ENCODE measurements around the gene SND1. TPM values are rescaled to one million over a fixed set of nuclear protein-coding genes. Genes with fewer than 3 reads are reported as not detected.

SND1 gene
- total and polyA plus RNA-seq, 2 donors (not counting 3 experiments of a cell fraction or from before 2014, with no cell fraction given), result 116 to 249 TPM

- no peaks in the 10 kb centered on the region for H4K20me1 ChIP-seq (replicated peaks; ENCODE audit: control insufficient read depth, extremely low read depth, insufficient read depth, low read length)
- POLR2A ChIA-PET, result no interaction called here
- no peak for DNase-seq (ENCODE audit: low read depth, low spot score)
- H3K36me3 ChIP-seq (ENCODE audit: control insufficient read depth in 2 of 2, extremely low read depth in 1 of 2, insufficient read depth in 2 of 2, low read length in 2 of 2), result no peaks in the 10 kb centered on the region
- H3K4me3 ChIP-seq (replicated peaks in 1 of 3; ENCODE audit: insufficient read depth in 1 of 3, low read depth in 1 of 3, low read length in 3 of 3), result no peak overlapping the region
- no peak overlapping the region for H3K4me2 ChIP-seq (ENCODE audit: insufficient read depth, low read length)
- no peak for TF ChIP-seq POLR2AphosphoS5 (IDR thresholded peaks at IDR 0.05; ENCODE audit: insufficient read depth, low read depth, low read length)
- TF ChIP-seq POLR2A (IDR thresholded peaks at IDR 0.05; ENCODE audit: low read depth, low read length), result no peak
- TF ChIP-seq GATA2 (IDR thresholded peaks at IDR 0.05; ENCODE audit: insufficient read depth, insufficient read length, low read depth, low read length), result no peak
- TF ChIP-seq MYC (IDR thresholded peaks at IDR 0.05; ENCODE audit: low read depth, low read length), result no peak
- no peak for TF ChIP-seq FOS (IDR thresholded peaks at IDR 0.05; ENCODE audit: borderline replicate concordance, insufficient read depth, low read length)
- no peak for TF ChIP-seq EZH2 (IDR thresholded peaks at IDR 0.05; ENCODE audit: borderline replicate concordance, low read depth, low read length, severe bottlenecking)
- no peak for TF ChIP-seq MAX (IDR thresholded peaks at IDR 0.05; ENCODE audit: insufficient read depth, insufficient read length)
- no peak for TF ChIP-seq JUN (IDR thresholded peaks at IDR 0.05; ENCODE audit: borderline replicate concordance, insufficient read depth, insufficient read length, low read depth)
- TF ChIP-seq CTCF (IDR thresholded peaks at IDR 0.05; ENCODE audit: extremely low read depth in 1 of 2, insufficient read depth in 1 of 2, low read depth in 1 of 2, low read length in 2 of 2), result no peak
- dilution Hi-C loops (cut with MboI; ENCODE audit: extremely low pct_ligation_motif_present, low sequenced_read_pairs) (no loop called here), intact Hi-C loops (cut with micrococcal nuclease) (loop anchor here (10.0 kb wide), 1 partner anchor 102 kb away; no protein-coding TSS in a partner anchor)
- H3K27me3 ChIP-seq (ENCODE audit: control insufficient read depth in 2 of 2, insufficient read depth in 2 of 2, low read length in 2 of 2), result peaks cover 4 to 17% of the 10 kb centered on the region in 2 experiments
- BruUV-seq (replicated peaks), result no TSS peak
- no peak overlapping the region for H3K9ac ChIP-seq (replicated peaks; ENCODE audit: extremely low read depth, insufficient read depth, low read length)
- no peak for FAIRE-seq
- H3K9me3 ChIP-seq (replicated peaks; ENCODE audit: control insufficient read depth, insufficient read depth, low read length), result no peaks in the 10 kb centered on the region
- no peak overlapping the region for H2AFZ ChIP-seq (ENCODE audit: low read depth, low read length)
- no peak overlapping the region for H3K27ac ChIP-seq (ENCODE audit: insufficient read depth, low read depth, low read length)
- no peaks in the 10 kb centered on the region for H3K9me1 ChIP-seq (replicated peaks; ENCODE audit: control insufficient read depth, extremely low read depth, insufficient read depth, low read length)
- peaks cover 6% of the 10 kb centered on the region for H3K4me1 ChIP-seq (ENCODE audit: control insufficient read depth, extremely low read depth, insufficient read depth, low read length)
- CTCF ChIA-PET, result interaction anchor here (1.2 to 3.8 kb wide), 4 partner anchors 17 to 395 kb away, joined by 4 to 26 read pairs (median 20); no protein-coding TSS in a partner anchor
- H3K79me2 ChIP-seq (ENCODE audit: control insufficient read depth, insufficient read depth, low read length), result no peaks in the 10 kb centered on the region
Observed at GRCh38 chr7:128102490-128103291, 450.7 kb downstream of the SND1 start.

Data from endothelial cell of umbilical vein (primary cell).